H1 (cell line): ENCODE data around the gene LRIT2. TPM values are rescaled to one million over a fixed set of nuclear protein-coding genes. Genes with fewer than 3 reads are reported as not detected.

Experiments
- CHD7 ChIP-seq: fragments of 300-600 bp; sonication (generic); IDR thresholded peaks from 2 replicates; pipeline ENCODE4 v1.7.1; 2012; ENCODE audit warnings: low read length, moderate library complexity, mild to moderate bottlenecking, inconsistent platforms; ENCODE audit not compliant: insufficient replicate concordance
- polyA plus RNA-seq, 7 experiments: library from polyadenylated mRNA; depleted of rRNA in 3 of 7; stranded (reverse) in 5 of 7; unstranded in 2 of 7; fragments of >200 nt in 5 of 7; fragments of 200-250 nt in 2 of 7; gene quantifications; 1 replicate in 5 of 7; 2 replicates in 1 of 7; 4 replicates in 1 of 7; pipeline versions ENCODE4 v1.2.1 to v1.2.3, GENCODE V29; 2011 to 2013; ENCODE audit warnings: missing spikeins in 2 of 7, mixed read lengths in 2 of 7
- total RNA-seq: library from RNA; stranded (reverse); fragmentation: NEBNext Ultra II Directional; extraction: Animal tissue kit (Norgen Biotek cat#: 25700); gene quantifications from 2 replicates; pipeline ENCODE4 v1.2.1, GENCODE V29; 2021

The LRIT2 gene
- total and polyA plus RNA-seq, 2 of the 8 experiments (the other 6 are each of a cell fraction or from before 2014, with no cell fraction given), result not detected

- TF ChIP-seq CHD7, result no peak
Measured at GRCh38 chr10:84262190-84262956, 37.0 kb upstream of the LRIT2 start (continued).
